HG02642 (cell line): ENCODE data around the gene PSAPL1.

Experiments
- ATAC-seq: cut with Tn5 transposase; IDR thresholded peaks from one replicate; pipeline ENCODE4 v1.9.1; 2021; ENCODE audit warnings: mild to moderate bottlenecking; ENCODE audit not compliant: unreplicated experiment, poor library complexity

Gene PSAPL1

GRCh38 chr4:7432531-7433375 lies 2.0 kb downstream of the PSAPL1 start:
- ATAC-seq, result no peak

- ATAC-seq, result no peak
Measured at GRCh38 chr4:7431696-7432530, 2.8 kb downstream of the PSAPL1 start.

- ATAC-seq, result no peak
Measured at GRCh38 chr4:7430965-7431695, 3.6 kb downstream of the PSAPL1 start.

GRCh38 chr4:7430368-7430964 lies 4.3 kb downstream of the PSAPL1 start:
- ATAC-seq, result no peak

DNA sequence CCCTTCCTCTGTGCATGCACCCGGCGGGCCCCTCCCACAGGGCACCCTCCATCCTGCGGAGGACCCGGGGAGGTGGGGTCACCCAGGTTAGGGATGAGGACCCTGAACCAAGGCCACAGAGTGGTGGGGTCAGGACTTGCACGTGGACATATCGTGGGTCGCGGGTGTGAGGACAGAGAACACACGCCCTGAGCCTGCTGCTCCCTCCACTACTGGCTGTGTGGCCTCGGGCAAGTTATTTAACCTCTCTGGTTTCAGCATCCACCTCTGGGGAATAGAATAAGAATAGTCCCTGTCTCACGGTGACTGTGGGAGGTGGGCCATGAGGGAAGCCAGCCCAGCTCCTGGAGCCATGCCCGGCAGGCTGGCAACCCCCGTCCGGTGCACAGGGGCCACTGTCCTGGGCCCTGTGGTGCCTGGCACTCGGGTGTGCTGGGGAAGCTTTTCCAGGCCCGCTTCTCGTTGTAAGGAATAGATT lies 5.1 kb downstream of the PSAPL1 start:
- no peak for ATAC-seq

DNA sequence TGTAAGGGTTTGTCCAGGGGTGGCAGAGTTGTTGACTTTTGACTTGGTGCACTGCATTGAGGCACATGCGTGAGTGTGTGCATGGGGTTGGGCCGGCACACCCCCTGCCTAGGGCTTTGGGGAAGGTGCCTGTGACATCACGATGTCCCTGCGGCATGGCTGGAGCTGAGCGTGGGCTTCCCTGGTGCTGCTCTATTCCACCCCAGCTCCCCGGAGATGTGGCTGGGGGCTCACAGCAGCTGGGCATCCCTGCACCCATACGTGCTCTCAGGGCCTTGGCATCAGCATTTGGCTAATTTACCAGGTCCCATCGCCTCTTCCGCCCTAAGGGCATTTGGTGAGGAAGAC lies 5.7 kb downstream of the PSAPL1 start:
- ATAC-seq, result no peak

GRCh38 chr4:7428261-7429068 lies 6.3 kb downstream of the PSAPL1 start:
- no peak for ATAC-seq

GRCh38 chr4:7427831-7428260 lies 6.9 kb downstream of the PSAPL1 start:
- ATAC-seq, result no peak

DNA sequence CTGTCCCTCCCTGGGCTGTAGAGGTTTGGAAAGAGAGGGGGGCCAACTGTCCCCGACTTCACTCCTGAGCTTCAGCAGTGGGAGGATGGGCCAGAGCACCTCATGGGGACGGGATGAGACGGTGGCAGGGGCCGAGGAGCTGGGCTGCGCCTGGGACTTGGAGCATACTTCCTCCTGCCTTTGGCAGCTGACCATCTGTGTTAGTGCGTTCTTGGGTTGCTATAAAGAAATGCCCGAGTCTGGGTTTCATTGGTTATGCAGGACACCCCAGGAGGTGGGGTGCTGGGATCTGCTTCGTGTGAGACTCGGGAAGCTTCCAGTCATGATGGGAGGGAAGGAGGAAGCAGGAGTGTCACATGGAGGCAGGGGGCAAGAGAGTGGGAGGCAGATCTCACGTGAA lies 7.4 kb downstream of the PSAPL1 start:
- ATAC-seq, result no peak

GRCh38 chr4:7426525-7427171 lies 8.1 kb downstream of the PSAPL1 start:
- ATAC-seq, result no peak

DNA sequence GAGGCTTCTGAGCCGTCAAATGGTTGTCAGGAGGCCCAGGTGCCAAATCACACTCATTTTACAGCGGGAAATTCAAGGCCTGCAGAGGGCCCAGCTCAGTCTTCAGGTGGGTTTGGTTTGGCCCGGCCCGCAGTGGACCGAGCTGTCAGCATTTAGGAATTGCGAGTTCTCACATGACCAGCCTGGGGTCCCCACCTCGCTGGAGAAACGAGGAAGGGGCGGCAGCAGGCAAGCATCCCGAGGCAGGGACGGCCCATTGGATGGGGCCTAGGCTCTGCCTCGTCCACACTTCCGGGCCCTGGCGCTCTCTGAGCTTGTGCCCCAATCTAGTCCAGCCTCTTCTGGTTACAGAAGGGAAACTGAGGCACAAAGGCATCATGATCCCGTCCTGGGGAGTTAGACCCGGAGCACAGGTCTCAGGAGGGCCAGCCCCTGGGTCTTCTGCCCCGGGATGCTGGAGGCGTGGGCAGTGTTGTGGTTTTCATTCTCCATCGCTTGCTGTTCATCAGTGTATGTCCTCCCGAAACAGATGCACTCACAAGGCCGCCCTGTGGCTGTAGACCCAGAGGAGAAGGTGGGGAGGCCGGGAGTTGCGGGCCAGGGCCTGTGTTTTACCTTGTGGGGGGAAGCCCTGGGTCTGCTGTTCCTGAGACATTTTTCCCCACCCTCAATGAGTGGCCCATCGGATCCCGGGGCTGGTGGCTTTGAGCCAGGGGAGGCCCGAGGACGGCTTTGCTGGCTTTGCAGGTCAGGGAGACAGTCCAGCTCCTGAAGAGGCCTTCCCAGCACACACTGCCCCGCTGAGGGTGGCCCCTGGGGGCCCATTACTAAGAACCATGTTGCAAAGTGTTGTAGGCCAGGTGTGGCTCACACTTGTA lies 8.9 kb downstream of the PSAPL1 start:
- ATAC-seq, result no peak

DNA sequence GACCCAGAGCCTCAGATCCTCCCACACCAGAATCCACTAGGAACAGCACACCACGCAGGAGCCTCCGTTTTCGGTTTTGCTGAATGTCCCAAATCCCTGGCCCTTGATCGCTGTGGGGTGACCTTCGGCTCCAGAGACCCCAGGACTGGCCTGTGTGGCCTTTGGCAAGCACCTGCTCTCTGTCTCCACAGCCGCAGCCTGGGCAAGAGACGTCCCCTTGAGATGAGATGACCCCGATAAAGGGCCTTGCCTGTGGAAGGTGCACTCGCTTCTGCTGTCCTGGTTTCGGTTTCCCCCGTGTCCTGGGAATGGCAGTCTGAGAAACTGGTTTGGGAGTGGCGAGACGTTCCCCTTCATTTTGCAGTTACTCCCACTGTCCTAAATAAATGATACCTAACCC lies 9.6 kb downstream of the PSAPL1 start:
- no peak for ATAC-seq

DNA sequence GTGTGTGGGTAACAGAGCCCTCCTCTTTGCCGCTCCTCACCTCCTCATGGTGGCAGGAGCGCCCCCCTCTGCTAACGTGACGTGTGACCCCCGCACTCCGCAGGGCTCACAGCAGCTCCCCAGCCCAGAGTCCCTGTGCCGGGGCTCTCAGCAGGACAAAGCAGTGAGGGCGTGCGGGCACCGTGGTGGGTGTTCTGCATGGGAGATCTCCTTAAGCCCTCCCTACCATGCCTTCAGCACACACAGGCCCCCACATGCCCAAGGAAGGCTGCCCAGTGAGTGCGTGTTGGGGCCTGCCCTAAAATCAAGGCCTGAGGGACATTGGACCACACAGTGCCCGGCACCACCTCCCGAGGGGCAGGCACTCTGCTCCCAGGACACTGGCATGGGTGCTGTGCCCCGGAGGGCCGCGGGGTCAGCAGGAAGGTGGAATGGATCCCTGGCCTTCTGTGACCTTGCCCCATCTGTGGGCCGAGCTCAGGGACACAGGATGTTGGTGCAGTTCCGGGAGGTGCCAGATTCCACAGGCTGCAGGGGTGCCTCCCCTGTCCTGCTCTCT lies 10.1 kb downstream of the PSAPL1 start:
- no peak for ATAC-seq

- no peak for ATAC-seq
Measured at GRCh38 chr4:7423801-7424552, 10.8 kb downstream of the PSAPL1 start.

GRCh38 chr4:7423391-7423790 lies 11.3 kb downstream of the PSAPL1 start:
- ATAC-seq, result no peak

- no peak for ATAC-seq
Measured at GRCh38 chr4:7422898-7423180, 11.9 kb downstream of the PSAPL1 start.

DNA sequence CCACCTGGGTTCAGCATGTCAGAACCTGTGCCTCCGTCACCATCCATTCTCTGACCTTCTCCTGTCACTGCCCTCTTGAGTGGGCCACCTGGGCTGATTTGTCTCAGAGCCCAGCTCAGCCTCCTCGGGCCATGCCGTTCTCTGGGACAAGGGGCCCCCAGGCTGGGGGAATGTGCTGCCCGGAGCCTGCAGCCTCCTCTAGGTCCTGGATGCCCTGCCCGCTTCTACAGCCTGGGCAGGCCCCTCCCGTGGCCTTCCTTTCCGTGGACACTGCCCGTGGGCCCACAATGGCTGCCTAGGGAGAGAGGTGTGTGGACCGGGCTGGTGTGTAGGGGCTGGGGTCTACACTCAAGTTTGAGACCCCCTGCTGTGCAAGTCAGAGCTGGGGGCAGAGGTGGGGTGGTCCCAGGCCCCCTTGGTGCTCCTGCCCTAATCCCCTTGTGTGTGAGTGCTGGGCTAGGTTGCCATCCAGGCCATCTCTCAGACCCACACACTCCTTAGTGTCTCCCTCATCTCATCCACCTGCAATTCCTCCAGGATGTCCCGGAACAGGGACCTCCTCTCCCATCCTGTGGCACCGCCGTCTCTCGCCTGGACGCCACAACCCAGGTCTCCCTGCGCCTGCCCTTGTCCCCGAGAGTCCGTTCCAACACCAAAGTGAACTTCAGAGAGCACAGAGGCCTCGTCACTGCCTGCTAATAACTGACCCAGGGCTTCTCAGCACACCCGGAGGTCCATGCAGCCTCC lies 12.4 kb downstream of the PSAPL1 start:
- ATAC-seq, result no peak
